NB4 (cell line): ENCODE data around the gene IL6ST.

ENCODE experiments used
- CTCF ChIP-seq: IDR thresholded peaks from one replicate; pipeline ENCODE4 v1.5.1; 2012; ENCODE audit warnings: low read depth, low read length
- POLR2A ChIP-seq: IDR thresholded peaks from 2 replicates; pipeline ENCODE4 v1.6.1; 2011; ENCODE audit warnings: mild to moderate bottlenecking; ENCODE audit not compliant: insufficient read length; ENCODE audit errors: extremely low read depth
- TF ChIP-seq, protein P1 (sequence below): IDR thresholded peaks from 2 replicates; pipeline ENCODE4 v1.6.1; 2011; ENCODE audit warnings: low read depth, low read length

GRCh38 chr5:55924744-55925143 is 70.0 kb downstream of the IL6ST start:
- no peak for TF ChIP-seq POLR2A
- TF ChIP-seq CTCF: no peak
- TF ChIP-seq, protein P1, sequence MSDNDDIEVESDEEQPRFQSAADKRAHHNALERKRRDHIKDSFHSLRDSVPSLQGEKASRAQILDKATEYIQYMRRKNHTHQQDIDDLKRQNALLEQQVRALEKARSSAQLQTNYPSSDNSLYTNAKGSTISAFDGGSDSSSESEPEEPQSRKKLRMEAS: no peak
